ENCODE measurements around the gene B3GNT4.
"Not testable (repeated sequence)": the region's sequence is repeated elsewhere in the genome, so short reads cannot be mapped to it uniquely, and the experiment has no call there.

Gene B3GNT4

GRCh38 chr12:122203301-122204166 is at the start of gene B3GNT4:
TSS of gene B3GNT4 (plus strand) at chr12:122203709. CDS start at chr12:122204619, 910 bp downstream.
- no peak for FAIRE-seq
- DNase-seq (ENCODE audit: insufficient read length, low spot score): no peak

GRCh38 chr12:122155705-122156104 is 47.8 kb upstream of the B3GNT4 start:
- FAIRE-seq: no peak
- no peak for DNase-seq (ENCODE audit: insufficient read length, low spot score)

- DNase-seq (ENCODE audit: insufficient read length, low spot score): no peak
- no peak for FAIRE-seq
These were observed 44.7 kb upstream of the B3GNT4 start for GRCh38 chr12:122158700-122159285.

- DNase-seq (ENCODE audit: insufficient read length, low spot score): no peak
- FAIRE-seq: no peak
These were observed 43.6 kb upstream of the B3GNT4 start for GRCh38 chr12:122159882-122160281.

GRCh38 chr12:122160761-122161160 is 42.7 kb upstream of the B3GNT4 start:
- no peak for DNase-seq (ENCODE audit: insufficient read length, low spot score)
- FAIRE-seq: no peak

- DNase-seq (ENCODE audit: insufficient read length, low spot score): no peak
- FAIRE-seq: no peak
These were observed 41.8 kb upstream of the B3GNT4 start for GRCh38 chr12:122161682-122162081.

GRCh38 chr12:122162976-122163375 is 40.5 kb upstream of the B3GNT4 start:
- FAIRE-seq (no peak), DNase-seq (ENCODE audit: insufficient read length, low spot score) (no peak)

- no peak for FAIRE-seq
- no peak for DNase-seq (ENCODE audit: insufficient read length, low spot score)
These were observed 36.8 kb upstream of the B3GNT4 start for GRCh38 chr12:122166422-122167349.

- FAIRE-seq (no peak), DNase-seq (ENCODE audit: insufficient read length, low spot score) (no peak)
These were observed 36.1 kb upstream of the B3GNT4 start for GRCh38 chr12:122167356-122167925.

GRCh38 chr12:122168492-122168891 is 35.0 kb upstream of the B3GNT4 start:
- DNase-seq (ENCODE audit: insufficient read length, low spot score) (no peak), FAIRE-seq (no peak)

- FAIRE-seq: no peak
- DNase-seq (ENCODE audit: insufficient read length, low spot score): no peak
These were observed 32.1 kb upstream of the B3GNT4 start for GRCh38 chr12:122171399-122171798.

- DNase-seq (ENCODE audit: insufficient read length, low spot score) (no peak), FAIRE-seq (no peak)
These were observed 31.1 kb upstream of the B3GNT4 start for GRCh38 chr12:122172262-122172939.

- FAIRE-seq: no peak
- DNase-seq (ENCODE audit: insufficient read length, low spot score): no peak
These were observed 29.2 kb upstream of the B3GNT4 start, which contains the start of gene IL31 for GRCh38 chr12:122174155-122174845. TSS of gene IL31 (minus strand) at chr12:122174221. CDS start at chr12:122174172, 49 bp downstream.

- not testable (repeated sequence) for DNase-seq (ENCODE audit: insufficient read length, low spot score); FAIRE-seq
These were observed 27.0 kb upstream of the B3GNT4 start for GRCh38 chr12:122176473-122176872.

- FAIRE-seq: no peak
- DNase-seq (ENCODE audit: insufficient read length, low spot score): no peak
These were observed 20.5 kb upstream of the B3GNT4 start, which contains the start of gene LRRC43 for GRCh38 chr12:122182887-122183587. TSS of gene LRRC43 (plus strand) at chr12:122183123. CDS start at chr12:122183145, 22 bp downstream.

- DNase-seq (ENCODE audit: insufficient read length, low spot score) (no peak), FAIRE-seq (no peak)
These were observed 19.9 kb upstream of the B3GNT4 start for GRCh38 chr12:122183588-122183940.

- FAIRE-seq: no peak
- no peak for DNase-seq (ENCODE audit: insufficient read length, low spot score)
These were observed 19.0 kb upstream of the B3GNT4 start for GRCh38 chr12:122184517-122184916.

GRCh38 chr12:122185079-122185478 is 18.4 kb upstream of the B3GNT4 start:
- DNase-seq (ENCODE audit: insufficient read length, low spot score) (no peak), FAIRE-seq (no peak)
